IMR-90 (cell line): ENCODE data around the gene VDAC1.

Experiments used
- BHLHE40 ChIP-seq: fragments of 150-350 bp; IDR thresholded peaks from 2 replicates; pipeline ENCODE4 v1.6.1; 2016; ENCODE audit warnings: mild to moderate bottlenecking, low read depth, low read length
- FOS ChIP-seq: fragments of 150-350 bp; IDR thresholded peaks from 2 replicates; pipeline ENCODE4 v1.6.1; 2016; ENCODE audit warnings: low read depth, low read length
- MAFK ChIP-seq: IDR thresholded peaks from 2 replicates; pipeline ENCODE4 v1.6.1; 2012; ENCODE audit warnings: low read depth, low read length, improper control_type of control experiment
- MAZ ChIP-seq: IDR thresholded peaks from 2 replicates; pipeline ENCODE4 v1.6.1; 2012; ENCODE audit warnings: low read depth, mild to moderate bottlenecking, low read length, improper control_type of control experiment, moderate library complexity, borderline replicate concordance
- MXI1 ChIP-seq: IDR thresholded peaks from 2 replicates; pipeline ENCODE4 v1.6.1; 2012; ENCODE audit warnings: low read depth, mild to moderate bottlenecking, low read length, moderate library complexity, borderline replicate concordance
- NFE2L2 ChIP-seq: fragments of 150-350 bp; IDR thresholded peaks from 2 replicates; pipeline ENCODE4 v1.6.1; 2016; ENCODE audit warnings: low read depth, mild to moderate bottlenecking, low read length
- POLR2A ChIP-seq: IDR thresholded peaks from 2 replicates; pipeline ENCODE4 v1.6.1; 2012; ENCODE audit warnings: mild to moderate bottlenecking, low read depth, low read length
- RAD21 ChIP-seq: IDR thresholded peaks from 2 replicates; pipeline ENCODE4 v1.6.1; 2012; ENCODE audit warnings: low read length, improper control_type of control experiment
- TF ChIP-seq, protein P1 (sequence below): conservative IDR thresholded peaks from 2 replicates; pipeline ENCODE4 v1.5.1; 2012; ENCODE audit warnings: mild to moderate bottlenecking, low read depth, low read length, improper control_type of control experiment
- TF ChIP-seq, protein P2 (sequence below): fragments of 150-350 bp; IDR thresholded peaks from 2 replicates; pipeline ENCODE4 v1.6.1; 2017; ENCODE audit warnings: mild to moderate bottlenecking, antibody characterized with exemption, low read length, low read depth

DNA sequence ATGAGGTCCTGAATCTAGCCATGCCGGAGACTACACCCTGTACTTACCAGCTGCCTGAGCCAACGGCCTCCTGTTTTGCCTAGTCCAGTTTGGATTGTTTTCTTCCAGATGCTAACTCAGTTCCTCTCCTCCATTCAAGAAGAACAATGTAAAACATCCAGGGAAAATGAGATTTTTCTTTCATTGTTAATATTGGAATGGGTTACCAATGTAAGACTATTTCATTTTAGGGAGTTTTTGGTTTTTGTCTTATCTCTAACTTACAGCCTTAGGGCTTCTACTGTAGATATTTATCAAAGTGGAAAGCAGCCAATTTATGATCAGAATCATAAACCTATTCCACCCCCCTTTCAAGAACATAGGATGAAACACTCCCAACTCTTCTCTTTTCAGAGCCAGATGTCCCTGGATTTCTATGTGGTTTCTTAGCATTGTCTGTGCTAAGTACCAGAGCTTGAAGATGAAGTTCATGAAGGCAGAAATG is 3.5 kb upstream of the VDAC1 start:
- TF ChIP-seq, protein P1, sequence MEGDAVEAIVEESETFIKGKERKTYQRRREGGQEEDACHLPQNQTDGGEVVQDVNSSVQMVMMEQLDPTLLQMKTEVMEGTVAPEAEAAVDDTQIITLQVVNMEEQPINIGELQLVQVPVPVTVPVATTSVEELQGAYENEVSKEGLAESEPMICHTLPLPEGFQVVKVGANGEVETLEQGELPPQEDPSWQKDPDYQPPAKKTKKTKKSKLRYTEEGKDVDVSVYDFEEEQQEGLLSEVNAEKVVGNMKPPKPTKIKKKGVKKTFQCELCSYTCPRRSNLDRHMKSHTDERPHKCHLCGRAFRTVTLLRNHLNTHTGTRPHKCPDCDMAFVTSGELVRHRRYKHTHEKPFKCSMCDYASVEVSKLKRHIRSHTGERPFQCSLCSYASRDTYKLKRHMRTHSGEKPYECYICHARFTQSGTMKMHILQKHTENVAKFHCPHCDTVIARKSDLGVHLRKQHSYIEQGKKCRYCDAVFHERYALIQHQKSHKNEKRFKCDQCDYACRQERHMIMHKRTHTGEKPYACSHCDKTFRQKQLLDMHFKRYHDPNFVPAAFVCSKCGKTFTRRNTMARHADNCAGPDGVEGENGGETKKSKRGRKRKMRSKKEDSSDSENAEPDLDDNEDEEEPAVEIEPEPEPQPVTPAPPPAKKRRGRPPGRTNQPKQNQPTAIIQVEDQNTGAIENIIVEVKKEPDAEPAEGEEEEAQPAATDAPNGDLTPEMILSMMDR: no peak
- TF ChIP-seq POLR2A (no peak), MXI1 (no peak), MAFK (no peak), FOS (no peak), BHLHE40 (no peak), NFE2L2 (no peak), MAZ (no peak), RAD21 (no peak)
- TF ChIP-seq, protein P2, sequence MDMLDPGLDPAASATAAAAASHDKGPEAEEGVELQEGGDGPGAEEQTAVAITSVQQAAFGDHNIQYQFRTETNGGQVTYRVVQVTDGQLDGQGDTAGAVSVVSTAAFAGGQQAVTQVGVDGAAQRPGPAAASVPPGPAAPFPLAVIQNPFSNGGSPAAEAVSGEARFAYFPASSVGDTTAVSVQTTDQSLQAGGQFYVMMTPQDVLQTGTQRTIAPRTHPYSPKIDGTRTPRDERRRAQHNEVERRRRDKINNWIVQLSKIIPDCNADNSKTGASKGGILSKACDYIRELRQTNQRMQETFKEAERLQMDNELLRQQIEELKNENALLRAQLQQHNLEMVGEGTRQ: no peak
